A549 (cell line): ENCODE results near the gene GARNL3. TPM values are rescaled to one million over a fixed set of nuclear protein-coding genes. Genes with fewer than 3 reads are reported as not detected.

ENCODE experiments used
- ATAC-seq, 2 experiments: fragments of 200-7000 bp in 1 of 2; fragments of >200 bp in 1 of 2; cut with Nextera tagmentation in 1 of 2; cut with Tn5 transposase in 1 of 2; 3 replicates each; pipeline versions ENCODE4 v1.8.0 to v1.9.1; 2018 to 2020; ENCODE audit warnings: mild to moderate bottlenecking in 1 of 2, moderate library complexity in 1 of 2
- CTCF ChIA-PET: fragments of 300-600 bp; sonication (Branson Sonifier 250); formaldehyde crosslinking; extraction: SDS; loops from one replicate; lab custom pipeline; 2021; ENCODE audit warnings: antibody characterized with exemption, inconsistent platforms; lab: Yijun Ruan, JAX
- POLR2A ChIA-PET: fragments of 350-600 bp; formaldehyde crosslinking; extraction: SDS; loops from one replicate; lab custom pipeline; 2021; ENCODE audit warnings: antibody characterized with exemption, inconsistent platforms; lab: Yijun Ruan, JAX
- DNase-seq, 2 experiments: peaks; one replicate each; pipeline versions ENCODE4 v3.0.0 to v3.0.0-alpha.2; 2011 to 2016; ENCODE audit warnings: low read depth in 1 of 2, low spot score in 1 of 2
- FAIRE-seq: peaks from 2 replicates; lab custom pipeline; 2011; peaks lifted over from hg19 to GRCh38; lab: Jason Lieb, UNC
- H3K27ac ChIP-seq, 2 experiments: fragments of >200 bp; sonication (Bioruptor Twin); formaldehyde crosslinking; 3 replicates each; pipeline ENCODE4 v1.5.1; 2016 to 2017
- H3K4me1 ChIP-seq: fragments of >200 bp; sonication (Bioruptor Twin); formaldehyde crosslinking; 3 replicates; pipeline ENCODE4 v1.6.1; 2016
- H3K4me2 ChIP-seq: fragments of >200 bp; sonication (Bioruptor Twin); formaldehyde crosslinking; 3 replicates; pipeline ENCODE4 v1.6.1; 2016
- H3K4me3 ChIP-seq: fragments of >200 bp; sonication (Bioruptor Twin); formaldehyde crosslinking; 3 replicates; pipeline ENCODE4 v1.5.1; 2016
- H3K9me3 ChIP-seq: fragments of >200 bp; sonication (Bioruptor Twin); formaldehyde crosslinking; 3 replicates; pipeline ENCODE4 v1.6.1; 2016
- CBX2 ChIP-seq: fragments of 200-600 bp; sonication (generic); IDR thresholded peaks from 2 replicates; pipeline ENCODE4 v1.6.1; 2016; ENCODE audit warnings: low read depth, mild to moderate bottlenecking, borderline replicate concordance
- E2F6 ChIP-seq: IDR thresholded peaks from 2 replicates; pipeline ENCODE4 v1.6.1; 2012; ENCODE audit warnings: low read depth, borderline replicate concordance
- ELK1 ChIP-seq: fragments of 150-350 bp; IDR thresholded peaks from 2 replicates; pipeline ENCODE4 v1.6.1; 2014; ENCODE audit warnings: low read depth, mild to moderate bottlenecking, low read length
- FOSB ChIP-seq: fragments of 250-450 bp; sonication (Bioruptor Pico); IDR thresholded peaks from 2 replicates; pipeline ENCODE4 v1.5.0; 2020; ENCODE audit warnings: mild to moderate bottlenecking, moderate library complexity
- FOSL2 ChIP-seq, 2 experiments: fragments of 450-650 bp in 1 of 2; fragments of >200 bp in 1 of 2; sonication (Bioruptor Twin) in 1 of 2; formaldehyde crosslinking; IDR thresholded peaks; 2 replicates each; pipeline versions ENCODE4 v1.5.0 to v1.6.1; 2016 to 2020; ENCODE audit warnings: mild to moderate bottlenecking in 1 of 2, moderate library complexity in 1 of 2
- GATA3 ChIP-seq: IDR thresholded peaks from 2 replicates; pipeline ENCODE4 v1.6.1; 2012; ENCODE audit warnings: borderline replicate concordance
- HOXB13 ChIP-seq: fragments of 250-450 bp; sonication (Bioruptor Pico); IDR thresholded peaks from 2 replicates; pipeline ENCODE4 v1.5.0; 2020; ENCODE audit warnings: low read depth, mild to moderate bottlenecking, moderate library complexity
- MAFK ChIP-seq: fragments of 450-650 bp; IDR thresholded peaks from 2 replicates; pipeline ENCODE4 v1.6.1; 2014; ENCODE audit not compliant: partially characterized antibody
- MAX ChIP-seq: IDR thresholded peaks from 2 replicates; pipeline ENCODE4 v1.6.1; 2012
- MYC ChIP-seq: IDR thresholded peaks from 2 replicates; pipeline ENCODE4 v1.6.1; 2012; ENCODE audit warnings: mild to moderate bottlenecking, inconsistent platforms, low read length, improper control_type of control experiment, borderline replicate concordance
- NPAS2 ChIP-seq: fragments of 250-450 bp; sonication (Bioruptor Pico); IDR thresholded peaks from 2 replicates; pipeline ENCODE4 v1.8.0; 2022; ENCODE audit warnings: mild to moderate bottlenecking, moderate library complexity, borderline replicate concordance
- PBX3 ChIP-seq: IDR thresholded peaks from 2 replicates; pipeline ENCODE4 v1.6.1; 2012
- PHF8 ChIP-seq: fragments of 200-600 bp; sonication (generic); IDR thresholded peaks from 2 replicates; pipeline ENCODE4 v1.6.1; 2016; ENCODE audit warnings: low read depth, mild to moderate bottlenecking, antibody characterized with exemption, moderate library complexity, borderline replicate concordance
- RNF2 ChIP-seq: fragments of 200-600 bp; sonication (generic); IDR thresholded peaks from 2 replicates; pipeline ENCODE4 v1.6.1; 2016; ENCODE audit warnings: low read depth, mild to moderate bottlenecking, antibody characterized with exemption, moderate library complexity, borderline replicate concordance
- TFCP2L1 ChIP-seq: fragments of 250-450 bp; sonication (Bioruptor Pico); IDR thresholded peaks from 2 replicates; pipeline ENCODE4 v1.5.0; 2021; ENCODE audit warnings: mild to moderate bottlenecking
- WGBS: methylation state at CpG from one replicate; pipeline ENCODE4 v1.1.6; 2017; ENCODE audit errors: missing lambda C conversion rate; 5-methylcytosine and 5-hydroxymethylcytosine counted together
- polyA plus RNA-seq, 4 experiments: library from polyadenylated mRNA; depleted of rRNA in 3 of 4; stranded (reverse); fragments of >200 nt; fragmentation: RNase III in 1 of 4; extraction: RNeasy Plus Mini Kit Qiagen cat#74134 plus additional on column Dnase treatment in 1 of 4; gene quantifications; 2 replicates in 3 of 4; 3 replicates in 1 of 4; pipeline ENCODE4 v1.2.3, GENCODE V29; 2011 to 2017

GARNL3 gene
- polyA plus RNA-seq, 2 of the 4 experiments (the other 2 are of a cell fraction) = 2.9 to 5.1 TPM

GRCh38 chr9:127224178-127224882 lies 40.2 kb upstream of the GARNL3 start (continued):
- TF ChIP-seq ELK1 = no peak
- no peak for TF ChIP-seq CBX2
- TF ChIP-seq RNF2 = no peak
- no peak for TF ChIP-seq HOXB13
- no peak for TF ChIP-seq GATA3
- no peak for TF ChIP-seq FOSB
- TF ChIP-seq MAFK = no peak

- no peaks in the 10 kb centered on the region for H3K9me3 ChIP-seq
- POLR2A ChIA-PET = interaction anchor here (0.6 to 3.6 kb wide), 10 partner anchors 10 to 383 kb away, joined by 3 to 23 read pairs (median 4); partner anchors contain the start of genes LRSAM1, RPL12 and SLC2A8
- no peak for TF ChIP-seq NPAS2 (CRISPR knock-in tag)
- TF ChIP-seq FOSL2 (IDR thresholded peaks at IDR 0.05) = no peak
- TF ChIP-seq FOSL2 (CRISPR knock-in tag; IDR thresholded peaks at IDR 0.05) = no peak
- TF ChIP-seq PHF8 = peak; percentile 67
- 0 out of 2 replicates have a peak, but pooled peaks have one; percentile 19 for TF ChIP-seq TFCP2L1
- peak; percentile 91 for TF ChIP-seq PBX3
- TF ChIP-seq MAX = peak; percentile 84
- peak; percentile 52; the same call in 1 of the 2 replicates for TF ChIP-seq MYC
- peak; percentile 62 for TF ChIP-seq E2F6
- TF ChIP-seq, all 56 proteins: peak for 6
- WGBS = under 1% methylated on average over 19 of the region's 106 CpGs
- CTCF ChIA-PET = interaction anchor here (0.8 to 3.2 kb wide), 10 partner anchors 9 to 174 kb away, joined by 3 to 11 read pairs (median 4); partner anchors contain the start of gene SLC2A8
- H3K4me1 ChIP-seq = peaks cover 12% of the 10 kb centered on the region; the same call in 2 of the 3 replicates
- peak overlapping the region; percentile 78 to 91 for H3K27ac ChIP-seq
- H3K4me2 ChIP-seq = peak overlapping the region; percentile 85
- ATAC-seq = peak; percentile 66 to 68
- no peak for FAIRE-seq
- peak overlapping the region; percentile 93 for H3K4me3 ChIP-seq
- peak; percentile 90 to 95 for DNase-seq
These were observed 39.5 kb upstream of the GARNL3 start for GRCh38 chr9:127224883-127225739.
